Measurements from ENCODE around the gene WDCP. TPM values are rescaled to one million over a fixed set of nuclear protein-coding genes. Genes with fewer than 3 reads are reported as not detected.

WDCP gene
- total and polyA plus RNA-seq, 10 of the 15 experiments (the other 5 are each of a cell fraction or from before 2014, with no cell fraction given): 5.5 to 21.3 (median 13.2) TPM

GRCh38 chr2:23992931-23993330 is 54.3 kb downstream of the WDCP start:
- no peaks in the 10 kb centered on the region for H3K27me3 ChIP-seq (replicated peaks in 1 of 2; ENCODE audit: control insufficient read depth in 2 of 2, insufficient read depth in 2 of 2, low read length in 1 of 2)
- H3K9me3 ChIP-seq (replicated peaks; ENCODE audit: control insufficient read depth, insufficient read depth, low read length): no peaks in the 10 kb centered on the region
- no peak for FAIRE-seq
- ChIA-PET CTCF (interaction anchor here (0.9 to 1.8 kb wide), 3 partner anchors 65 to 168 kb away, joined by 3 to 5 read pairs (median 3); partner anchors contain the start of gene TP53I3), POLR2A (interaction anchor here (0.6 kb wide), 1 partner anchor 66 kb away, joined by 7 read pairs; no protein-coding TSS in a partner anchor), RAD21 (ENCODE audit: unreplicated experiment) (interaction anchor here (1.2 kb wide), 1 partner anchor 66 kb away, joined by 5 read pairs; the partner anchor contains the start of gene ATAD2B), SMC1A (ENCODE audit: uncharacterized antibody, unreplicated experiment) (interaction anchor here (1.1 to 1.5 kb wide), 3 partner anchors 10 to 168 kb away, joined by 3 to 5 read pairs (median 3); partner anchors contain the start of gene ATAD2B)
- no peaks in the 10 kb centered on the region for H3K79me2 ChIP-seq (ENCODE audit: control insufficient read depth, insufficient read depth, low read length)
- in situ Hi-C loops (cut with MboI): no loop called here
- TF ChIP-seq HDGF (IDR thresholded peaks at IDR 0.05) (no peak), RAD21 (IDR thresholded peaks at IDR 0.05; ENCODE audit: insufficient read depth, low read depth, low read length) (no peak), REST (IDR thresholded peaks at IDR 0.05; ENCODE audit: low read depth, low read length) (no peak), SREBF2 (IDR thresholded peaks at IDR 0.05; ENCODE audit: low read length) (no peak), USF1 (IDR thresholded peaks at IDR 0.05; ENCODE audit: borderline replicate concordance, extremely low read length, insufficient read depth, low read depth, low read length) (no peak), NFXL1 (IDR thresholded peaks at IDR 0.05; ENCODE audit: borderline replicate concordance) (no peak), BCL11A (IDR thresholded peaks at IDR 0.05; ENCODE audit: low read depth, low read length) (no peak), NR2C1 (IDR thresholded peaks at IDR 0.05) (no peak), STAT3 (IDR thresholded peaks at IDR 0.05; ENCODE audit: low read depth, low read length) (no peak), POLR2AphosphoS5 (IDR thresholded peaks at IDR 0.05; ENCODE audit: low read length) (no peak), CHD1 (IDR thresholded peaks at IDR 0.05; ENCODE audit: low read depth, low read length) (no peak)
- TF ChIP-seq, protein P1, sequence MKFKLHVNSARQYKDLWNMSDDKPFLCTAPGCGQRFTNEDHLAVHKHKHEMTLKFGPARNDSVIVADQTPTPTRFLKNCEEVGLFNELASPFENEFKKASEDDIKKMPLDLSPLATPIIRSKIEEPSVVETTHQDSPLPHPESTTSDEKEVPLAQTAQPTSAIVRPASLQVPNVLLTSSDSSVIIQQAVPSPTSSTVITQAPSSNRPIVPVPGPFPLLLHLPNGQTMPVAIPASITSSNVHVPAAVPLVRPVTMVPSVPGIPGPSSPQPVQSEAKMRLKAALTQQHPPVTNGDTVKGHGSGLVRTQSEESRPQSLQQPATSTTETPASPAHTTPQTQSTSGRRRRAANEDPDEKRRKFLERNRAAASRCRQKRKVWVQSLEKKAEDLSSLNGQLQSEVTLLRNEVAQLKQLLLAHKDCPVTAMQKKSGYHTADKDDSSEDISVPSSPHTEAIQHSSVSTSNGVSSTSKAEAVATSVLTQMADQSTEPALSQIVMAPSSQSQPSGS (IDR thresholded peaks at IDR 0.05; ENCODE audit: low read length): no peak
- TF ChIP-seq, protein P2, sequence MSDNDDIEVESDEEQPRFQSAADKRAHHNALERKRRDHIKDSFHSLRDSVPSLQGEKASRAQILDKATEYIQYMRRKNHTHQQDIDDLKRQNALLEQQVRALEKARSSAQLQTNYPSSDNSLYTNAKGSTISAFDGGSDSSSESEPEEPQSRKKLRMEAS (IDR thresholded peaks at IDR 0.05; ENCODE audit: low read depth, low read length): no peak
- intact Hi-C loops (cut with micrococcal nuclease; ENCODE audit: unreplicated experiment): no loop called here
- H3K4me3 ChIP-seq: no peak overlapping the region
- H3K9ac ChIP-seq (ENCODE audit: control insufficient read depth, insufficient read depth, low read length): no peak overlapping the region
- no peaks in the 10 kb centered on the region for H4K20me1 ChIP-seq (ENCODE audit: control insufficient read depth, insufficient read depth)
- H3K4me1 ChIP-seq (ENCODE audit: control insufficient read depth, insufficient read depth, low read length): no peaks in the 10 kb centered on the region
- no peak for ATAC-seq
- no TSS peak for BruUV-seq (replicated peaks)
- 50% methylated on average over 1 of the region's 1 CpG for whole genome bisulfite sequencing (ENCODE audit: insufficient coverage, insufficient replicate concordance, low lambda C conversion rate, missing lambda C conversion rate)
- H3K4me2 ChIP-seq (ENCODE audit: control insufficient read depth, insufficient read depth): no peak overlapping the region
- no peaks in the 10 kb centered on the region for H3K36me3 ChIP-seq (ENCODE audit: control insufficient read depth in 2 of 2, insufficient read depth in 2 of 2, low read length in 1 of 2)
- H2AFZ ChIP-seq (ENCODE audit: control insufficient read depth, low read depth, low read length): no peak overlapping the region
- DNase-seq (ENCODE audit: low read depth, low spot score): no peak
- no peak overlapping the region for H3K27ac ChIP-seq (ENCODE audit: control insufficient read depth, insufficient read depth)

Data from GM12878 (cell line).